ENCODE measurements around the gene NPAS1. TPM values are rescaled to one million over a fixed set of nuclear protein-coding genes. Genes with fewer than 3 reads are reported as not detected.

NPAS1 gene, protein sequence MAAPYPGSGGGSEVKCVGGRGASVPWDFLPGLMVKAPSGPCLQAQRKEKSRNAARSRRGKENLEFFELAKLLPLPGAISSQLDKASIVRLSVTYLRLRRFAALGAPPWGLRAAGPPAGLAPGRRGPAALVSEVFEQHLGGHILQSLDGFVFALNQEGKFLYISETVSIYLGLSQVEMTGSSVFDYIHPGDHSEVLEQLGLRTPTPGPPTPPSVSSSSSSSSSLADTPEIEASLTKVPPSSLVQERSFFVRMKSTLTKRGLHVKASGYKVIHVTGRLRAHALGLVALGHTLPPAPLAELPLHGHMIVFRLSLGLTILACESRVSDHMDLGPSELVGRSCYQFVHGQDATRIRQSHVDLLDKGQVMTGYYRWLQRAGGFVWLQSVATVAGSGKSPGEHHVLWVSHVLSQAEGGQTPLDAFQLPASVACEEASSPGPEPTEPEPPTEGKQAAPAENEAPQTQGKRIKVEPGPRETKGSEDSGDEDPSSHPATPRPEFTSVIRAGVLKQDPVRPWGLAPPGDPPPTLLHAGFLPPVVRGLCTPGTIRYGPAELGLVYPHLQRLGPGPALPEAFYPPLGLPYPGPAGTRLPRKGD
- 0.29 and 0.35 TPM in 2 replicates for total RNA-seq (2016; rRNA removed; fragmentation: Illumina TruSeq; extraction: Trizol)
- total RNA-seq (2016; cell fraction: cytosol; rRNA removed; fragmentation: Illumina TruSeq; extraction: Trizol; ENCODE audit: low read depth), result 0.26 and 0.51 TPM in 2 replicates
- total RNA-seq (2016; cell fraction: insoluble cytoplasmic fraction; rRNA removed; fragmentation: Illumina TruSeq; extraction: Trizol), result 0.16 and 0.30 TPM in 2 replicates
- total RNA-seq (2016; cell fraction: membrane; rRNA removed; fragmentation: Illumina TruSeq; extraction: Trizol), result 0.59 and 0.76 TPM in 2 replicates
- not detected in 2 replicates for total RNA-seq (2016; cell fraction: nucleus; rRNA removed; fragmentation: Illumina TruSeq; extraction: Trizol)
- 2.9 and 3.9 TPM in 2 replicates for polyA plus RNA-seq (2011; rRNA removed)
- polyA plus RNA-seq (2011; cell fraction: cytosol; rRNA removed), result 2.3 and 4.0 TPM in 2 replicates
- 13.1 and 15.5 TPM in 2 replicates for polyA plus RNA-seq (2011; cell fraction: nucleus; rRNA removed)
- polyA plus RNA-seq (2012), result 1.2 and 2.2 TPM in 2 replicates
- polyA plus RNA-seq (2016; cell fraction: cytosol; fragmentation: Illumina TruSeq; extraction: Trizol; ENCODE audit: low read depth), result 0.76 and 1.1 TPM in 2 replicates
- 0.19 and 0.53 TPM in 2 replicates for polyA plus RNA-seq (2016; cell fraction: insoluble cytoplasmic fraction; fragmentation: Illumina TruSeq; extraction: Trizol; ENCODE audit: low read depth)
- 0.69 and 1.1 TPM in 2 replicates for polyA plus RNA-seq (2016; cell fraction: membrane; fragmentation: Illumina TruSeq; extraction: Trizol; ENCODE audit: low read depth)
- polyA plus RNA-seq (2016; cell fraction: nucleus; fragmentation: Illumina TruSeq; extraction: Trizol; ENCODE audit: insufficient read depth, low read depth), result 1.2 TPM in 1 of 2 replicates, not detected in the other
- 0.70 and 4.4 TPM in 2 replicates for polyA minus RNA-seq (2011; rRNA and poly(A)+ RNA removed; ENCODE audit: low replicate concordance)
- polyA minus RNA-seq (2011; cell fraction: cytosol; rRNA and poly(A)+ RNA removed), result 1.1 and 2.8 TPM in 2 replicates
- 0.99 and 1.8 TPM in 2 replicates for polyA minus RNA-seq (2011; cell fraction: nucleus; rRNA and poly(A)+ RNA removed)
- Bru-seq, nascent RNA, result percentile 31 among the genes with signal in this experiment
- percentile 36 among the genes with signal in this experiment for BruChase-seq, experiment 1, labeled RNA remaining after a 6-hour chase
- BruChase-seq, experiment 2, labeled RNA remaining after a 2-hour chase, result percentile 29 among the genes with signal in this experiment
- long read RNA-seq, experiment 1, partial matches to known transcripts, result 0 of 2 reads
- long read RNA-seq, experiment 1, other reads (novel, unspliced or antisense), result 2 of 2 reads
- long read RNA-seq, experiment 2, partial matches to known transcripts, result 7 of 23 reads
- long read RNA-seq, experiment 2, other reads (novel, unspliced or antisense), result 14 of 23 reads

- H3K4me1 ChIP-seq (ENCODE audit: insufficient read depth, low read length), result peaks cover 21% of the 10 kb centered on the region
- H3K9ac ChIP-seq (ENCODE audit: insufficient read depth, low read depth, low read length), result peak within 1 kb of the TSS; percentile 29; the same call in 1 of the 2 replicates
- in situ Hi-C loops (cut with HindIII; ENCODE audit: extremely low pct_ligation_motif_present, low pct_unique_long_range_greater_than_20kb) (loop anchor here (10.0 kb wide), 1 partner anchor 105 kb away; no protein-coding TSS in a partner anchor), intact Hi-C loops (cut with micrococcal nuclease; ENCODE audit: unreplicated experiment) (no loop called here)
- H3K27me3 ChIP-seq (ENCODE audit: control insufficient read depth in 1 of 2, insufficient read depth in 2 of 2, low read length in 2 of 2), result peaks cover 1 to 11% of the 10 kb centered on the region in 2 experiments; a peak in 1 of 5 replicates
- peak within 1 kb of the TSS; percentile 52 to 77 (median 56) for H3K4me3 ChIP-seq (replicated peaks in 1 of 3; ENCODE audit: insufficient read depth in 1 of 3, low read depth in 2 of 3, low read length in 3 of 3)
- no peaks in the 10 kb centered on the region for H3K9me3 ChIP-seq (ENCODE audit: low read length)
- 3% methylated on average over 13 of the region's 58 CpGs for WGBS (ENCODE audit: low lambda C conversion rate)
- no peak for DNase-seq (ENCODE audit: low spot score)
- no TSS peak for BruUV-seq (replicated peaks)
- no peaks in the 10 kb centered on the region for H3K79me2 ChIP-seq (ENCODE audit: insufficient read depth, low read length)
- peak within 1 kb of the TSS; percentile 90 for H3K4me2 ChIP-seq (ENCODE audit: low read depth, low read length)
- H2AFZ ChIP-seq (ENCODE audit: low read length), result no peak within 1 kb of the TSS
- FAIRE-seq, result no peak
- H3K36me3 ChIP-seq (replicated peaks in 1 of 2; ENCODE audit: control insufficient read depth in 1 of 2, insufficient read depth in 2 of 2, low read length in 2 of 2), result no peaks in the 10 kb centered on the region
- no peak within 1 kb of the TSS for H3K27ac ChIP-seq (ENCODE audit: extremely low read length, insufficient read depth, low read length)
- ChIA-PET POLR2A (interaction anchor here (1.4 to 1.6 kb wide), 2 partner anchors 94 to 197 kb away, joined by 3 to 7 read pairs; partner anchors contain the start of gene ZC3H4), CTCF (ENCODE audit: low intra/inter-chr PET ratio, low total read pairs) (no interaction called here)
- ATAC-seq, result peak; percentile 59
- TF ChIP-seq SP1 (IDR thresholded peaks at IDR 0.05) (no peak), SP1 (CRISPR knock-in tag; IDR thresholded peaks at IDR 0.05) (0 out of 2 replicates have a peak, but pooled peaks have one; percentile 22), RXRB (CRISPR knock-in tag; IDR thresholded peaks at IDR 0.05; ENCODE audit: borderline replicate concordance) (0 out of 2 replicates have a peak, but pooled peaks have one; percentile 2), ZBTB38 (CRISPR knock-in tag; IDR thresholded peaks at IDR 0.05) (0 out of 2 replicates have a peak, but pooled peaks have one; percentile 29), RBM39 (IDR thresholded peaks at IDR 0.05; ENCODE audit: low read depth, low read length, poor library complexity, severe bottlenecking) (no peak)
- TF ChIP-seq, protein P1, sequence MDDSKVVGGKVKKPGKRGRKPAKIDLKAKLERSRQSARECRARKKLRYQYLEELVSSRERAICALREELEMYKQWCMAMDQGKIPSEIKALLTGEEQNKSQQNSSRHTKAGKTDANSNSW (CRISPR knock-in tag; IDR thresholded peaks at IDR 0.05; ENCODE audit: borderline replicate concordance), result no peak
- H4K20me1 ChIP-seq (ENCODE audit: insufficient read depth, low read length), result no peaks in the 10 kb centered on the region
These were observed at the start of gene NPAS1 for GRCh38 chr19:47019431-47020041. Gene NPAS1, plus strand, starts transcription at chr19:47019837. Its CDS starts 1,211 bp downstream, at chr19:47021048.
